HG03575 (cell line): ENCODE data around the gene RGS5.
"Not testable (repeated sequence)": the region's sequence is repeated elsewhere in the genome, so short reads cannot be mapped to it uniquely, and the experiment has no call there.

Experiments
- ATAC-seq: cut with Tn5 transposase; IDR thresholded peaks from one replicate; pipeline ENCODE4 v1.9.1; 2021; ENCODE audit not compliant: unreplicated experiment, insufficient number of reproducible peaks, low FRiP score; ENCODE audit errors: extremely low read depth

The RGS5 gene

GRCh38 chr1:163202833-163203451 lies at the start of gene RGS5:
TSS of gene RGS5 (minus strand) at chr1:163202916. CDS start at chr1:163202835, 81 bp downstream.
- ATAC-seq = no peak

- ATAC-seq = no peak
Measured at GRCh38 chr1:163250382-163250974, 47.8 kb upstream of the RGS5 start.

- no peak for ATAC-seq
Measured at GRCh38 chr1:163248064-163248463, 45.3 kb upstream of the RGS5 start.

GRCh38 chr1:163244648-163245047 lies 41.9 kb upstream of the RGS5 start:
- not testable (repeated sequence) for ATAC-seq

GRCh38 chr1:163241746-163242145 lies 39.0 kb upstream of the RGS5 start:
- no peak for ATAC-seq

- ATAC-seq = no peak
Measured at GRCh38 chr1:163240705-163241104, 38.0 kb upstream of the RGS5 start.

GRCh38 chr1:163233643-163234042 lies 30.9 kb upstream of the RGS5 start:
- ATAC-seq = not testable (repeated sequence)

GRCh38 chr1:163231385-163231784 lies 28.7 kb upstream of the RGS5 start:
- no peak for ATAC-seq

- no peak for ATAC-seq
Measured at GRCh38 chr1:163230827-163231226, 28.1 kb upstream of the RGS5 start.

GRCh38 chr1:163228271-163228670 lies 25.6 kb upstream of the RGS5 start:
- not testable (repeated sequence) for ATAC-seq

- no peak for ATAC-seq
Measured at GRCh38 chr1:163227126-163227525, 24.4 kb upstream of the RGS5 start.

- ATAC-seq = no peak
Measured at GRCh38 chr1:163213626-163214025, 10.9 kb upstream of the RGS5 start.

- no peak for ATAC-seq
Measured at GRCh38 chr1:163211667-163212066, 9.0 kb upstream of the RGS5 start.

- no peak for ATAC-seq
Measured at GRCh38 chr1:163205513-163205912, 2.8 kb upstream of the RGS5 start.

- no peak for ATAC-seq
Measured at GRCh38 chr1:163203561-163203960, 845 bp upstream of the RGS5 start.

- no peak for ATAC-seq
Measured at GRCh38 chr1:163201906-163202305, 810 bp downstream of the RGS5 start.

GRCh38 chr1:163197022-163197421 lies 5.7 kb downstream of the RGS5 start:
- no peak for ATAC-seq

- ATAC-seq = no peak
Measured at GRCh38 chr1:163196449-163196787, 6.3 kb downstream of the RGS5 start.

GRCh38 chr1:163195728-163196448 lies 6.8 kb downstream of the RGS5 start:
- no peak for ATAC-seq

GRCh38 chr1:163191301-163191700 lies 11.4 kb downstream of the RGS5 start:
- no peak for ATAC-seq
